Measurements from ENCODE around the gene ZP1. TPM values are rescaled to one million over a fixed set of nuclear protein-coding genes. Genes with fewer than 3 reads are reported as not detected.

The ZP1 gene
- total and polyA plus RNA-seq, 2 of the 4 experiments (the other 2 are of a cell fraction): 0.18 to 1.6 TPM

DNA sequence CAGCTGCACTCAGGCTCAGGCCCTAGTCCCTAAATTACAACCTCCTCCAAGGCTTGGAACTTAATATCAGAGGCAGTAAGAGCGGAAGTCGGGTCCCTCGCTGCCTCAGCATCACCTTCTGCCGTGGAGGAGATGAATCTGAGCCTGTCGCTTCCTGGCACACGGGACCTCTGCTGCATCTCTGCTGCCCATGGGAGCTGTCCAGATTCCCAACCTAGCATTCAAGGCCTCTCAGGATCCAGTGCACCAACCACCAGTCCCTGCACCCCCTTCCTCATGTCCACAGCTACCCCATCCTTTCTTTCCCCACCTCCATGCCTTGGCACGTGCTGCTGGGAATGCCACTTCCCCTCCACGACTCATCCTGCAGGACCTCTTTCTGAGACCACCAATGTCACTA lies 9.1 kb upstream of the ZP1 start:
- POLR2A ChIA-PET (ENCODE audit: unreplicated experiment): no interaction called here
- Histone ChIP-seq H3K56ac (ENCODE audit: extremely low read depth, insufficient read depth, low read length) (no peak overlapping the region), H4K5ac (ENCODE audit: low read depth, low read length) (no peak overlapping the region), H2BK20ac (ENCODE audit: low read depth, low read length) (0 out of 2 replicates have a peak overlapping the region, but pooled peaks have one; percentile 48), H3K9me3 (ENCODE audit: control insufficient read depth, insufficient read depth, low read length) (no peaks in the 10 kb centered on the region), H3K4ac (ENCODE audit: low read depth, low read length) (no peak overlapping the region; the same call in 1 of the 2 replicates), H3K9ac (ENCODE audit: low read depth, low read length) (no peak overlapping the region), H3K18ac (ENCODE audit: low read depth, low read length) (no peak overlapping the region), H3K79me1 (ENCODE audit: low read depth in 1 of 2, low read length in 2 of 2) (no peaks in the 10 kb centered on the region), H3K36me3 (ENCODE audit: control insufficient read depth, insufficient read depth, low read length) (no peaks in the 10 kb centered on the region), H2AK5ac (ENCODE audit: low read depth, low read length) (no peak overlapping the region), H2BK120ac (ENCODE audit: low read depth, low read length) (no peak overlapping the region), H4K20me1 (ENCODE audit: insufficient read depth, low read length) (no peaks in the 10 kb centered on the region), H3K4me2 (ENCODE audit: low read depth, low read length) (no peak overlapping the region), H3K4me3 (ENCODE audit: insufficient read depth, low read depth, low read length) (no peak overlapping the region), H3K27me3 (ENCODE audit: control insufficient read depth, insufficient read depth, low read length) (peaks cover 4% of the 10 kb centered on the region; the same call in 1 of the 2 replicates), H3K23ac (ENCODE audit: low read depth, low read length) (no peak overlapping the region), H4K91ac (ENCODE audit: insufficient read depth, low read depth, low read length) (no peak overlapping the region; the same call in 1 of the 2 replicates), H3K4me1 (ENCODE audit: control insufficient read depth, insufficient read depth, low read length) (peaks cover 7% of the 10 kb centered on the region), H3K9me1 (ENCODE audit: insufficient read depth, low read length) (peaks cover 2% of the 10 kb centered on the region; the same call in 1 of the 2 replicates), H2BK5ac (ENCODE audit: low read depth, low read length, poor library complexity, severe bottlenecking) (peak overlapping the region; percentile 35), H2BK15ac (ENCODE audit: low read depth, low read length) (no peak overlapping the region), H2AK9ac (replicated peaks; ENCODE audit: low read depth, low read length, poor library complexity) (no peak overlapping the region), H2AFZ (replicated peaks; ENCODE audit: low read length, poor library complexity) (peak overlapping the region; percentile 60), H4K8ac (ENCODE audit: low read depth in 2 of 2, low read length in 2 of 2) (no peak overlapping the region), H3K14ac (replicated peaks; ENCODE audit: low read depth, low read length) (no peak overlapping the region; the same call in 1 of the 2 replicates), H3K27ac (ENCODE audit: insufficient read depth, low read length) (no peak overlapping the region)
- WGBS, 2 experiments (ENCODE audit: extremely low coverage in 2 of 2, insufficient read length in 1 of 2): 87% methylated on average over 7 of the region's 8 CpGs; no CpG with 5 or more reads in 1 of the 2 experiments
- DNase-seq (no peak), ATAC-seq (ENCODE audit: low read depth) (peak; percentile 8; the same call in 1 of the 2 replicates)
- in situ Hi-C loops (cut with MboI; ENCODE audit: low sequenced_read_pairs) (no loop called here), intact Hi-C loops (cut with micrococcal nuclease) (no loop called here), dilution Hi-C loops (cut with HindIII; ENCODE audit: low sequenced_read_pairs, unreplicated experiment) (no loop called here)
- TF ChIP-seq CTCF (conservative IDR thresholded peaks at IDR 0.05; ENCODE audit: low read depth, low read length) (no peak), CEBPB (IDR thresholded peaks at IDR 0.05; ENCODE audit: low read depth, low read length) (no peak), MAFK (IDR thresholded peaks at IDR 0.05; ENCODE audit: low read depth, low read length) (no peak), RAD21 (IDR thresholded peaks at IDR 0.05; ENCODE audit: low read length) (no peak), MXI1 (IDR thresholded peaks at IDR 0.05; ENCODE audit: borderline replicate concordance, low read depth, low read length) (no peak), BHLHE40 (IDR thresholded peaks at IDR 0.05; ENCODE audit: low read depth, low read length) (no peak), RCOR1 (IDR thresholded peaks at IDR 0.05; ENCODE audit: insufficient replicate concordance, low read length) (no peak), RFX5 (IDR thresholded peaks at IDR 0.05; ENCODE audit: low read depth, low read length) (no peak), MAZ (IDR thresholded peaks at IDR 0.05; ENCODE audit: borderline replicate concordance, low read depth, low read length) (no peak), POLR2A (IDR thresholded peaks at IDR 0.05; ENCODE audit: low read depth, low read length) (no peak)
- CTCF ChIA-PET: no interaction called here
- no TSS peak for BruUV-seq (replicated peaks)
